ENCODE results near the gene SLC12A7.
"Not testable (repeated sequence)": the region's sequence is repeated elsewhere in the genome, so short reads cannot be mapped to it uniquely, and the experiment has no call there.

The SLC12A7 gene

GRCh38 chr5:1097988-1098385, 13.9 kb downstream of the SLC12A7 start:
- peaks cover 23% of the 10 kb centered on the region for H3K4me1 ChIP-seq (ENCODE audit: insufficient read depth, low read length)
- not testable (repeated sequence) for H3K9me3 ChIP-seq (ENCODE audit: low read length); H3K4me3 ChIP-seq (ENCODE audit: low read length); H2AFZ ChIP-seq (ENCODE audit: low read depth, low read length); H3K27me3 ChIP-seq (ENCODE audit: insufficient read depth, low read length); H3K36me3 ChIP-seq (ENCODE audit: insufficient read depth, low read length)

GRCh38 chr5:1097381-1097987, 14.4 kb downstream of the SLC12A7 start:
- Histone ChIP-seq H3K27me3 (ENCODE audit: insufficient read depth, low read length) (no peaks in the 10 kb centered on the region), H3K4me3 (ENCODE audit: low read length) (no peak overlapping the region), H3K9me3 (ENCODE audit: low read length) (no peaks in the 10 kb centered on the region), H2AFZ (ENCODE audit: low read depth, low read length) (no peak overlapping the region), H3K4me1 (ENCODE audit: insufficient read depth, low read length) (peaks cover 18% of the 10 kb centered on the region), H3K36me3 (ENCODE audit: insufficient read depth, low read length) (peaks cover 9% of the 10 kb centered on the region)

DNA sequence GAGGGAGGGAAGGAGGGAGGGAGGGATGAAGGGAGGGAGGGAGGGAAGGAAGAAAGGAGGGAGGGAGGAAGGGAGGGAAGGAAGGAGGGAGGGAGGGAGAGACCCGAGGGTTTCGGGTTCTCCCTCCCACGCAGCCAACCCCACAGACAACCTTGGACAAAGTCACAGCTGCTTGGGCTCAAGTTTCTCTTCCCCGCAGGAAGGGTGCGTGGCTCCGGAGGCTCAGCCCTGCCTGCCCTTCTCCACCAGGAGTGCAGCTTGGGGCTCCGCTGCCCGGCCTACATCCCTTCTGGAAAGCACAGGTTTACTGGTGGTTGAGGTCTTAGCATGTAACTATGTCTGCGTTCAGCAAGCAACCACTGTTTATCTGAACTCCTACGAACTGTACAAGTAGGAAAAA, 15.0 kb downstream of the SLC12A7 start:
- H3K9me3 ChIP-seq (ENCODE audit: low read length): no peaks in the 10 kb centered on the region
- H3K4me3 ChIP-seq (ENCODE audit: low read length): no peak overlapping the region
- H3K27me3 ChIP-seq (ENCODE audit: insufficient read depth, low read length): no peaks in the 10 kb centered on the region
- no peak overlapping the region for H2AFZ ChIP-seq (ENCODE audit: low read depth, low read length)
- H3K36me3 ChIP-seq (ENCODE audit: insufficient read depth, low read length): peaks cover 15% of the 10 kb centered on the region
- peaks cover 11% of the 10 kb centered on the region for H3K4me1 ChIP-seq (ENCODE audit: insufficient read depth, low read length)

GRCh38 chr5:1095990-1096363, 15.9 kb downstream of the SLC12A7 start:
- Histone ChIP-seq H2AFZ (ENCODE audit: low read depth, low read length) (no peak overlapping the region), H3K9me3 (ENCODE audit: low read length) (no peaks in the 10 kb centered on the region), H3K4me1 (ENCODE audit: insufficient read depth, low read length) (peaks cover 9% of the 10 kb centered on the region), H3K36me3 (ENCODE audit: insufficient read depth, low read length) (peaks cover 20% of the 10 kb centered on the region), H3K4me3 (ENCODE audit: low read length) (no peak overlapping the region), H3K27me3 (ENCODE audit: insufficient read depth, low read length) (no peaks in the 10 kb centered on the region)

GRCh38 chr5:1095302-1095989, 16.4 kb downstream of the SLC12A7 start:
- Histone ChIP-seq H3K9me3 (ENCODE audit: low read length) (no peaks in the 10 kb centered on the region), H3K27me3 (ENCODE audit: insufficient read depth, low read length) (no peaks in the 10 kb centered on the region), H3K4me3 (ENCODE audit: low read length) (no peak overlapping the region), H3K4me1 (ENCODE audit: insufficient read depth, low read length) (peaks cover 9% of the 10 kb centered on the region), H3K36me3 (ENCODE audit: insufficient read depth, low read length) (peaks cover 20% of the 10 kb centered on the region), H2AFZ (ENCODE audit: low read depth, low read length) (no peak overlapping the region)

DNA sequence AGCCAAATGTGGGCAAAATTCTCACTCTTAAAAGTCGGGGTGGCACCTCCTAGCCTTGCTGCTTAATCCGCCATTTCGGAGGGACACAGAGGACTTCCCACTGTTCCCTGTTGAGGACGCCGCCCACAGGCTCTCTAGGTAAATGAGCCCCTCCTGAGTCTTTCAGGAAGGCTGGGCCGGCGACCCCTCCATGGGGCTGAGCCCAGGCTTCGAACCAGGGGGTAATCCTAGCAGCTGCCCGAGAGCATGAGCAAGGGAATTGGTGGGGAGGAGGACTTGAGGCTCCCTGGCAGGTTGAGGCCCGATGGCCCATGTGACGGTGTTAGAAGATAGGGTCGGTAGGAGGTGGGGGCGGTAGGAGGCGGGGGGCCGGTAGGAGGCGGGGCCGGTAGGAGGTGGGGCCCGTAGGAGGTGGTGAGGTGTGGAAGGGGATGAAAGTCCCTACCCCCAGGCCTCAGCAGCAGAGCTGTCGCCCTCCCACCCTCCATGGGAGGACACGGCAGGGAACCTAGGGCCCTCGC, 17.1 kb downstream of the SLC12A7 start:
- no peaks in the 10 kb centered on the region for H3K9me3 ChIP-seq (ENCODE audit: low read length)
- H3K4me1 ChIP-seq (ENCODE audit: insufficient read depth, low read length): peaks cover 9% of the 10 kb centered on the region
- H3K4me3 ChIP-seq (ENCODE audit: low read length): no peak overlapping the region
- peaks cover 20% of the 10 kb centered on the region for H3K36me3 ChIP-seq (ENCODE audit: insufficient read depth, low read length)
- H2AFZ ChIP-seq (ENCODE audit: low read depth, low read length): no peak overlapping the region
- H3K27me3 ChIP-seq (ENCODE audit: insufficient read depth, low read length): no peaks in the 10 kb centered on the region

GRCh38 chr5:1093361-1093760, 18.5 kb downstream of the SLC12A7 start:
- H3K27me3 ChIP-seq (ENCODE audit: insufficient read depth, low read length): no peaks in the 10 kb centered on the region
- no peak overlapping the region for H2AFZ ChIP-seq (ENCODE audit: low read depth, low read length)
- peaks cover 9% of the 10 kb centered on the region for H3K4me1 ChIP-seq (ENCODE audit: insufficient read depth, low read length)
- peaks cover 29% of the 10 kb centered on the region for H3K36me3 ChIP-seq (ENCODE audit: insufficient read depth, low read length)
- H3K9me3 ChIP-seq (ENCODE audit: low read length): no peaks in the 10 kb centered on the region
- no peak overlapping the region for H3K4me3 ChIP-seq (ENCODE audit: low read length)

- H2AFZ ChIP-seq (ENCODE audit: low read depth, low read length): no peak overlapping the region
- peaks cover 2% of the 10 kb centered on the region for H3K4me1 ChIP-seq (ENCODE audit: insufficient read depth, low read length)
- peaks cover 34% of the 10 kb centered on the region for H3K36me3 ChIP-seq (ENCODE audit: insufficient read depth, low read length)
- H3K9me3 ChIP-seq (ENCODE audit: low read length): no peaks in the 10 kb centered on the region
- H3K27me3 ChIP-seq (ENCODE audit: insufficient read depth, low read length): no peaks in the 10 kb centered on the region
- H3K4me3 ChIP-seq (ENCODE audit: low read length): no peak overlapping the region
These were observed 19.7 kb downstream of the SLC12A7 start for GRCh38 chr5:1092122-1092521.

GRCh38 chr5:1091632-1092031, 20.2 kb downstream of the SLC12A7 start:
- H3K36me3 ChIP-seq (ENCODE audit: insufficient read depth, low read length): peaks cover 38% of the 10 kb centered on the region
- H2AFZ ChIP-seq (ENCODE audit: low read depth, low read length): no peak overlapping the region
- H3K4me3 ChIP-seq (ENCODE audit: low read length): no peak overlapping the region
- no peaks in the 10 kb centered on the region for H3K4me1 ChIP-seq (ENCODE audit: insufficient read depth, low read length)
- no peaks in the 10 kb centered on the region for H3K9me3 ChIP-seq (ENCODE audit: low read length)
- no peaks in the 10 kb centered on the region for H3K27me3 ChIP-seq (ENCODE audit: insufficient read depth, low read length)

- peaks cover 46% of the 10 kb centered on the region for H3K36me3 ChIP-seq (ENCODE audit: insufficient read depth, low read length)
- no peaks in the 10 kb centered on the region for H3K9me3 ChIP-seq (ENCODE audit: low read length)
- H2AFZ ChIP-seq (ENCODE audit: low read depth, low read length): no peak overlapping the region
- H3K4me1 ChIP-seq (ENCODE audit: insufficient read depth, low read length): no peaks in the 10 kb centered on the region
- H3K27me3 ChIP-seq (ENCODE audit: insufficient read depth, low read length): no peaks in the 10 kb centered on the region
- H3K4me3 ChIP-seq (ENCODE audit: low read length): no peak overlapping the region
These were observed 21.3 kb downstream of the SLC12A7 start for GRCh38 chr5:1090538-1090937.

DNA sequence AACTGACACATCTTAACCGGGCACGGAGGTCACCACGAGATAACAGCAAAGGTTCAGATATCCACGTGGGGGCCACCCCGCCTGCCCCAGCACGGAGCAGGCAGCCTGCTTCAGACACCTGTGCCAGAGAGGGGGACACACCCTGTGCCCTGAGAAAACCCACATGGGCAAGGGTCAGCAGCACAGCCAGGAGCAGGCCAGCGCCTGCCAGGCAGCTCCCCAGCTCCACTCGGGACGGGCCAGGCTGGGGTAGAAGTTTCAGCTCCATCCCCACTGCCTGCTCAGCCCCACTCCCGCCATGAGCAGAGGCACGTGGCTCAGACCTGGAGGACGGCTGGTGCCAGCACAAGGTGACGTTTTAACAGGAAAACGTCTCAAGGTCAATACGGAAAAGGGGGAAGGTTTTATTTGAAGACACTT, 22.2 kb downstream of the SLC12A7 start:
- no peak overlapping the region for H3K4me3 ChIP-seq (ENCODE audit: low read length)
- H3K27me3 ChIP-seq (ENCODE audit: insufficient read depth, low read length): no peaks in the 10 kb centered on the region
- no peaks in the 10 kb centered on the region for H3K4me1 ChIP-seq (ENCODE audit: insufficient read depth, low read length)
- H2AFZ ChIP-seq (ENCODE audit: low read depth, low read length): no peak overlapping the region
- H3K9me3 ChIP-seq (ENCODE audit: low read length): no peaks in the 10 kb centered on the region
- H3K36me3 ChIP-seq (ENCODE audit: insufficient read depth, low read length): peaks cover 49% of the 10 kb centered on the region

DNA sequence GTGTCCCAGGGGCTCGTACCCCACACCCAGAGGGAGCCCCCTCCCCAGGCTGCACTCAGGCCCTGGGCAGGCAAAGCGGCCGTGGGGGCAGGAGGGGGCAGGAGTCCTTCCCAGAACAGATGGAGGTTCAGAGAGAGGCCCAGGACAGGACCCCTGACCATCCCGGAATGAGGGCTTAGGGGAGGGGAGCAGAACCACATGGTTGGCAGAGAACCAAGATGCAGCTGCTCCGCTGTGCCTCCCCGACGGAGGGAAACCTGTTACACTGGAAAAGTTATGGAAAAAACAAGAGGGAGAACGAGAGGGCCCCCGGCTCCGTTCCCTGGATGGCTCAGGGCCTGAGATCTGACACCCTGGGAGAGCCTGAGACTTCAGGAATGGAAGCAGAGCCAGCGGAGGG, 22.7 kb downstream of the SLC12A7 start:
- no peak overlapping the region for H2AFZ ChIP-seq (ENCODE audit: low read depth, low read length)
- no peaks in the 10 kb centered on the region for H3K4me1 ChIP-seq (ENCODE audit: insufficient read depth, low read length)
- H3K36me3 ChIP-seq (ENCODE audit: insufficient read depth, low read length): peaks cover 51% of the 10 kb centered on the region
- H3K4me3 ChIP-seq (ENCODE audit: low read length): no peak overlapping the region
- no peaks in the 10 kb centered on the region for H3K27me3 ChIP-seq (ENCODE audit: insufficient read depth, low read length)
- H3K9me3 ChIP-seq (ENCODE audit: low read length): no peaks in the 10 kb centered on the region

GRCh38 chr5:1088726-1089125, 23.1 kb downstream of the SLC12A7 start:
- Histone ChIP-seq H3K4me1 (ENCODE audit: insufficient read depth, low read length) (no peaks in the 10 kb centered on the region), H3K9me3 (ENCODE audit: low read length) (no peaks in the 10 kb centered on the region), H3K4me3 (ENCODE audit: low read length) (no peak overlapping the region), H3K27me3 (ENCODE audit: insufficient read depth, low read length) (no peaks in the 10 kb centered on the region), H3K36me3 (ENCODE audit: insufficient read depth, low read length) (peaks cover 52% of the 10 kb centered on the region), H2AFZ (ENCODE audit: low read depth, low read length) (no peak overlapping the region)
